Measurements from ENCODE around the gene SULT1C2.
"Not testable (repeated sequence)": the region's sequence is repeated elsewhere in the genome, so short reads cannot be mapped to it uniquely, and the experiment has no call there.

The SULT1C2 gene

DNA sequence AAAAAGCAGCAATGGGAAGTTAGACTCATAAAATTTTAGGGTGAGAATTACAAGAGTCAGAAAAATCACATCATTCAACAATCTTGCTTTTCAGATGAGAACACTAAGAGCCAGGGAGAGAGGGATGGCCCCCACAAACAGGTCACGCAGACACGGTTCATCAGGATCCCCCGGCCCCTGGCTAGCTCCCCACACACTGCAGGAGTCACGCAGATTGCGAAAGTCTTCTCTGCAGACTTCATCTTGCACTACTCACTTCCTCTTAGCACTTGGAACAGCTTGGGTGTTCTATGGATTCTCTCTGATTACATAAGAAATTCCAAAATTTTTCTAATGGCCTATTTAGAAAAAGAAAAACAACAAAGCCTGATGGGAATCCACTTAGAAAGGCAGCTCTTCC lies 21.6 kb upstream of the SULT1C2 start:
- no peak overlapping the region for H3K9ac ChIP-seq (ENCODE audit: low read length)
- H3K27ac ChIP-seq (ENCODE audit: low read depth, low read length) = no peak overlapping the region
- H3K4me1 ChIP-seq (ENCODE audit: control insufficient read depth, insufficient read depth, low read length) = no peaks in the 10 kb centered on the region
- H3K9me3 ChIP-seq (ENCODE audit: control insufficient read depth, insufficient read depth, low read depth, low read length) = peaks cover 4% of the 10 kb centered on the region; the same call in 1 of the 2 replicates
- no peak overlapping the region for H3K4me3 ChIP-seq (ENCODE audit: low read depth, low read length)
- no peaks in the 10 kb centered on the region for H3K36me3 ChIP-seq (ENCODE audit: control insufficient read depth, insufficient read depth, low read length)
- no peaks in the 10 kb centered on the region for H3K27me3 ChIP-seq (ENCODE audit: control insufficient read depth, insufficient read depth, low read length)

DNA sequence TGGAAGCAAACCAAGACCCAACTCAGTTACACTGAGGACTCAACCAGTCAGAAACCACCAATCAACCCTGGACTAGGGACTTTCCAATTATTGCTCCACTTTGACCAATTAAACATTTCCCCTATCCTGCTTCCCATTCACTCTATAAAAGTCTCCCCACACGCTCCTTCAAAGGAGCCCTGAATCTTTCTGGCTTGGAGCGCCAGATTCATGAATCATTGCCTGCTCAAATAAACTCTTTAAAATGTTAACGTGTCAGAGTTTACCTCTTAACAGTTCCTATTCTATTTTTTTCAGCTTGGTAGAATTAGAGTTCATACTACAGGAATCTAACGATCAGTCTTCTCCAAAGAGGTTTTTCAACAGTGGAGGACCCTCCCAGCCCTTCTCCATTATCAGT lies 20.7 kb upstream of the SULT1C2 start:
- no peaks in the 10 kb centered on the region for H3K36me3 ChIP-seq (ENCODE audit: control insufficient read depth, insufficient read depth, low read length)
- H3K27ac ChIP-seq (ENCODE audit: low read depth, low read length) = no peak overlapping the region
- H3K4me3 ChIP-seq (ENCODE audit: low read depth, low read length) = no peak overlapping the region
- H3K27me3 ChIP-seq (ENCODE audit: control insufficient read depth, insufficient read depth, low read length) = no peaks in the 10 kb centered on the region
- no peaks in the 10 kb centered on the region for H3K9me3 ChIP-seq (ENCODE audit: control insufficient read depth, insufficient read depth, low read depth, low read length)
- no peaks in the 10 kb centered on the region for H3K4me1 ChIP-seq (ENCODE audit: control insufficient read depth, insufficient read depth, low read length)
- no peak overlapping the region for H3K9ac ChIP-seq (ENCODE audit: low read length)

DNA sequence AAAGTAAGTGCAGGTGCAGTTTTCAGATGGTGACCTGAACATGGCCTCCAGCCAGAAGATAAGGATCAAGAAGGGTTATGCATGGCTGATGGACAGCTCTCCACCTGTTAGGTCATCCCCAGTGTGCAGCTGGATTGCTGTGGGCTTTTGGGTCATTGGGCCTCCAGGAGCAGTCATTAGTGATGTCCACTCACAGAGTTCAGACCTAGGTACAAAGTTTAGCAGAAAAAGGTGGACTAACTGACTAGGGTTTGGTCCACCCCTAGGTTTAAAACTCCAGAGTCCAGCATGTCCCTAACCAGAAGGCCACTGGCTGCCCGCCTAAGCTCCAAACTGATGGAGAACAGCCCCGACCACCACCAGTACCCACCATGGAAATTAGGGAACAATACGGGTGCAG lies 18.3 kb upstream of the SULT1C2 start:
- no peak overlapping the region for H3K9ac ChIP-seq (ENCODE audit: low read length)
- no peak overlapping the region for H3K4me3 ChIP-seq (ENCODE audit: low read depth, low read length)
- no peaks in the 10 kb centered on the region for H3K4me1 ChIP-seq (ENCODE audit: control insufficient read depth, insufficient read depth, low read length)
- H3K9me3 ChIP-seq (ENCODE audit: control insufficient read depth, insufficient read depth, low read depth, low read length) = no peaks in the 10 kb centered on the region
- no peaks in the 10 kb centered on the region for H3K27me3 ChIP-seq (ENCODE audit: control insufficient read depth, insufficient read depth, low read length)
- no peaks in the 10 kb centered on the region for H3K36me3 ChIP-seq (ENCODE audit: control insufficient read depth, insufficient read depth, low read length)
- H3K27ac ChIP-seq (ENCODE audit: low read depth, low read length) = no peak overlapping the region

DNA sequence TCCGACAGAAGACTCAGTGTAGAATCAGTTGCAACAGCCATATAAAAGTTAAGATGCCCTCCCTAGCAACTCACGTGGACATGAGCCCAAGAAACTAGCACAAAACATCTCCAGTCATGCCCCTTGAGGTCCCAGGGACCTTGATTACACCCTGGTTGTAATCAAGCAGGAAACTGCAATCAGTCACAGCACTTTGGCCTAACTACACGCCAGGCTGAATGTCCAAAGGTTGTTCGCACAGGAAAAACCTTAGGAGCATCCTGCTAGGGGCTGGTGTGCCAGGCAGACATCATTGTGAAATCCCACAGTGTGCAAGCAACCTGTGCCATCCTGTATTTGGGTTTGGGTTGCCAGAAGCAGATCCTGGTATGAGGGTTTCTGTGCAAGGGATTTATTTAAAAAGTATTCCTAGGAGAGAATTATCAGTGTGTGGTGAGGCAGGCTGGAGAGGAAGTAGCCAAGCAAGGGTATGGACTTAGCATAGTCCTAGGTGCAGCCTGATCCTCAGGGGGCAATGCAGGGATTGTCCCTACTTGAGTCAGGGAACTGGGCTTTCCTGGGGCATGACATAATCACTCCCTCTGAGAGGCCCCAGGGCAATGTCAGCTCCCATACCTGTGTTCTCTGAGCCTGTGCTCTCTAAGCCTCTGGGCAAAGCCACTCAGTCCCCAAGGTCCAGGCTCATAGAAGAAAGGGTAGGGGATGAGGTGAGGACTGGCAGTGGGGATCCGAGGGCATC lies 17.8 kb upstream of the SULT1C2 start:
- no peak overlapping the region for H3K9ac ChIP-seq (ENCODE audit: low read length)
- H3K4me1 ChIP-seq (ENCODE audit: control insufficient read depth, insufficient read depth, low read length) = no peaks in the 10 kb centered on the region
- H3K27me3 ChIP-seq (ENCODE audit: control insufficient read depth, insufficient read depth, low read length) = no peaks in the 10 kb centered on the region
- no peaks in the 10 kb centered on the region for H3K9me3 ChIP-seq (ENCODE audit: control insufficient read depth, insufficient read depth, low read depth, low read length)
- H3K36me3 ChIP-seq (ENCODE audit: control insufficient read depth, insufficient read depth, low read length) = no peaks in the 10 kb centered on the region
- no peak overlapping the region for H3K4me3 ChIP-seq (ENCODE audit: low read depth, low read length)
- no peak overlapping the region for H3K27ac ChIP-seq (ENCODE audit: low read depth, low read length)

DNA sequence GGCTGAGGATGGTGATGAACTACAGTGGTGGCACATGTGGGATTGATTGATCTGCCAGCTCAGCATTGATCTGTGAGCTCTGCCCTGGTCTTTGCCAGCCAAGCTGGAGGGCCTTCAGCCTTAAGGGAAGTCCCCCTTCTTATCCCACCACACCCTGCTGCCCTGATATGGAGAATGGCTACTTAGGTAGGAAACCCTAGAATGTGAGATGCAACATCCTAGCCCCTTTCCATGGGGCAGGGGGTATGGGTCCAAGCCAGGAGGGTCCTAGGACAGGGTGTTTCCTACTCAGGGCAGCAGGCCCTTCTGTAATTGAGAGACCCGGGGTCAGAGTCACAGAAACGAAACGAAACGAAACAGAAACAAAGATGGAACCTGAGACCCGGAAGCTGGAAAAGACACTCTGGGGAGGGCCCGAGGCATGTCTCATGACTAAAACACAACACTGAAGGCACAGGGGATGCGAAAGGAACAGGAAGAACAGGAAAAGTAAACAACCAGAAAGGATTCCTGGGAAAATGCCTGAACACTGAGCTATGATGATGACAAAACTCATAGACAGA lies 16.9 kb upstream of the SULT1C2 start:
- Histone ChIP-seq H3K36me3 (ENCODE audit: control insufficient read depth, insufficient read depth, low read length) (no peaks in the 10 kb centered on the region), H3K9ac (ENCODE audit: low read length) (no peak overlapping the region), H3K4me1 (ENCODE audit: control insufficient read depth, insufficient read depth, low read length) (no peaks in the 10 kb centered on the region), H3K27ac (ENCODE audit: low read depth, low read length) (no peak overlapping the region), H3K27me3 (ENCODE audit: control insufficient read depth, insufficient read depth, low read length) (no peaks in the 10 kb centered on the region), H3K4me3 (ENCODE audit: low read depth, low read length) (no peak overlapping the region), H3K9me3 (ENCODE audit: control insufficient read depth, insufficient read depth, low read depth, low read length) (no peaks in the 10 kb centered on the region)

DNA sequence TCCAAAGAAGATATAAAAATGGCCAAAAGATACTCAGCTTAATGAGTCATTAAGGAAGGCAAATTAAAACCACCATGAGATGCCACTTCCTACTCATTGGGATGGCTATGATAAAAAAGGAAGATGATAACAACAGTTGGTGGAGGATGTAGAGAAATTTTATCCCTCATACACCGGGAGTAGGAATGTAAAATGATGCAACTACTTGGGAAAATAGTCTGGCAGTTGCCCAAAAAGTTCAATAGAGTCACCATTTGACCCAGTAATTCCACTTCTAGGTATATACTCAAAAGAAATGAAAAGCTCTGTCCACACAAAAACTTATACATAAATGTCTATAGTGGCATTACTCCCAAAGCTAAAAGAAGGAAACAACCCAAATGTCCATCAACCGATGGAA lies 10.1 kb upstream of the SULT1C2 start:
- Histone ChIP-seq H3K4me1 (ENCODE audit: control insufficient read depth, insufficient read depth, low read length) (no peaks in the 10 kb centered on the region), H3K36me3 (ENCODE audit: control insufficient read depth, insufficient read depth, low read length) (no peaks in the 10 kb centered on the region), H3K4me3 (ENCODE audit: low read depth, low read length) (no peak overlapping the region), H3K9ac (ENCODE audit: low read length) (no peak overlapping the region), H3K9me3 (ENCODE audit: control insufficient read depth, insufficient read depth, low read depth, low read length) (0 out of 2 replicates have a peak, but pooled peaks cover 3% of the 10 kb centered on the region), H3K27ac (ENCODE audit: low read depth, low read length) (no peak overlapping the region), H3K27me3 (ENCODE audit: control insufficient read depth, insufficient read depth, low read length) (no peaks in the 10 kb centered on the region)

DNA sequence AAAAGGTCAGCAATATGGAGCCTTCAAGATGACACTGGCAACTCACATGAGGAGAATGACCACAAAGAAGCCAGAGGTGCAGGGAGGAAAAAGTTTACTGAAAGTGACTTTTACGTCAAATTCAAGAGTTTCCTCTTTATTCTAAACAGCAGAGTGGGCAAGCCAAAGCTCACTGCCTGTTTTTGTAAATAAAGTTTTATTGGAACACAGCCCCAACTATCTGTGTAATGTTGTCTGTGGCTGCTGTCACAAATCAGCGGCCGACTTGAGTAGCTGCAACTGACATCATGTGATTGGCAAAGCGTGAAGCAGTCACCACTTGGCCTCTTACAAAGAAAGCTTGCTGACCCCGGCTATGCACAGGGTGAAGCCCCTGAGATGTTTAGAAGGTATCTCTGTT lies 9.2 kb upstream of the SULT1C2 start:
- H3K9ac ChIP-seq (ENCODE audit: low read length) = no peak overlapping the region
- H3K27me3 ChIP-seq (ENCODE audit: control insufficient read depth, insufficient read depth, low read length) = no peaks in the 10 kb centered on the region
- H3K36me3 ChIP-seq (ENCODE audit: control insufficient read depth, insufficient read depth, low read length) = no peaks in the 10 kb centered on the region
- no peaks in the 10 kb centered on the region for H3K4me1 ChIP-seq (ENCODE audit: control insufficient read depth, insufficient read depth, low read length)
- 0 out of 2 replicates have a peak, but pooled peaks cover 4% of the 10 kb centered on the region for H3K9me3 ChIP-seq (ENCODE audit: control insufficient read depth, insufficient read depth, low read depth, low read length)
- H3K4me3 ChIP-seq (ENCODE audit: low read depth, low read length) = no peak overlapping the region
- H3K27ac ChIP-seq (ENCODE audit: low read depth, low read length) = no peak overlapping the region

DNA sequence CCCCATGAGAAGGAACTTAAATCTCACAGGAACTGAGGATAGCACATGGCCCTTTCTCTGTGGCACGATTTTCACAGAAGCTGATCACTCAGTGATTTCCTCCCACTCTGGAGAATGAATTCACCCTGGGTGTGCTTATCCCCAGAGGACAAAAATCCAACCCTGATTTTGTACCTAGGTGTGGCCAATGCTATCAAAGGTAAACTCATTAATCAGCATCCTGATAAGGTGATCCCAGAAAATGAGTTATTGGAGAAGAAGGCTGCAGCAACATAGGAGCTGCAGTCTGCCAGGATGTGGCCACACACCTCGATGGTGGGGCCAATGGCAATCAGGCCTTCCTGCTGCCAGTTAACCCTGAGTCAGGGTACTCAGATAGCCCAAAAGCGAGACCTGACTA lies 8.2 kb upstream of the SULT1C2 start:
- Histone ChIP-seq H3K9me3 (ENCODE audit: control insufficient read depth, insufficient read depth, low read depth, low read length) (0 out of 2 replicates have a peak, but pooled peaks cover 4% of the 10 kb centered on the region), H3K4me3 (ENCODE audit: low read depth, low read length) (no peak overlapping the region), H3K9ac (ENCODE audit: low read length) (no peak overlapping the region), H3K36me3 (ENCODE audit: control insufficient read depth, insufficient read depth, low read length) (no peaks in the 10 kb centered on the region), H3K27me3 (ENCODE audit: control insufficient read depth, insufficient read depth, low read length) (no peaks in the 10 kb centered on the region), H3K27ac (ENCODE audit: low read depth, low read length) (no peak overlapping the region), H3K4me1 (ENCODE audit: control insufficient read depth, insufficient read depth, low read length) (no peaks in the 10 kb centered on the region)

DNA sequence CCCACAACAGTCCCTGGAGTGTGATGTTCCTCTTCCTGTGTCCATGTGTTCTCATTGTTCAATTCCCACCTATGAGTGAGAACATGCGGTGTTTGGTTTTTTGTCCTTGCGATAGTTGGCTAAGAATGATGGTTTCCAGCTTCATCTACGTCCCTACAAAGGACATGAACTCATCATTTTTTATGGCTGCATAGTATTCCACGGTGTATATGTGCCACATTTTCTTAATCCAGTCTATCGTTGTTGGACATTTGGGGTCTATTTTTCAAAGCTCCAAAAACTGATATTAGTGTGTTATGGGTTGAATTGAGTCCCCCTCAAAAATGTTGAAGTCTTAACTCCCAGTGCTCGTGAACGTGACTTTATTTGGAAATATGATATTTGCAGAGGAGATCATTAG lies 4.1 kb upstream of the SULT1C2 start:
- not testable (repeated sequence) for H3K27ac ChIP-seq (ENCODE audit: low read depth, low read length); H3K9ac ChIP-seq (ENCODE audit: low read length); H3K9me3 ChIP-seq (ENCODE audit: control insufficient read depth, insufficient read depth, low read depth, low read length); H3K36me3 ChIP-seq (ENCODE audit: control insufficient read depth, insufficient read depth, low read length); H3K27me3 ChIP-seq (ENCODE audit: control insufficient read depth, insufficient read depth, low read length); H3K4me3 ChIP-seq (ENCODE audit: low read depth, low read length)
- H3K4me1 ChIP-seq (ENCODE audit: control insufficient read depth, insufficient read depth, low read length) = peaks cover 13% of the 10 kb centered on the region

DNA sequence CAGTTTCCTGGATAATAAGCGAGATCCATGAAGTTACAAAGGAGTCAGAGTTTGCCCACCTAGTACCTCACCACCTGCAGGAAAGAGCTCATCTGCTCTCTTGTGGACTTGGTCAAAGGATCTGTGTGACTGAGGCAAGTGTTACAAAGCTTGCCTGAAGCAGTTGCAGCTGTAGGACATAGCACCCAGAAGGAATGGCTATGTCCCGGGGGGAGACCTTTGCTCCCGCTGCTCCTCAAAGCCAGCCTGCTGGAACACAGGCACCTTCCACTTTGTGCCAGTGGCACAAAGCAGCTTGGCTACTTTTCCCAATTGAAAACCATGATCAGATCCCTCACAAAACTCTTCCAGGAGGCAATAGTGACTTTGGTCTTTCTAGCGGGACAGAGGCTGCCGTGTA lies 3.1 kb upstream of the SULT1C2 start:
- no peak overlapping the region for H3K4me3 ChIP-seq (ENCODE audit: low read depth, low read length)
- H3K27me3 ChIP-seq (ENCODE audit: control insufficient read depth, insufficient read depth, low read length) = no peaks in the 10 kb centered on the region
- no peak overlapping the region for H3K9ac ChIP-seq (ENCODE audit: low read length)
- peaks cover 13% of the 10 kb centered on the region for H3K4me1 ChIP-seq (ENCODE audit: control insufficient read depth, insufficient read depth, low read length)
- H3K27ac ChIP-seq (ENCODE audit: low read depth, low read length) = no peak overlapping the region
- H3K36me3 ChIP-seq (ENCODE audit: control insufficient read depth, insufficient read depth, low read length) = no peaks in the 10 kb centered on the region
- 0 out of 2 replicates have a peak, but pooled peaks cover 4% of the 10 kb centered on the region for H3K9me3 ChIP-seq (ENCODE audit: control insufficient read depth, insufficient read depth, low read depth, low read length)

DNA sequence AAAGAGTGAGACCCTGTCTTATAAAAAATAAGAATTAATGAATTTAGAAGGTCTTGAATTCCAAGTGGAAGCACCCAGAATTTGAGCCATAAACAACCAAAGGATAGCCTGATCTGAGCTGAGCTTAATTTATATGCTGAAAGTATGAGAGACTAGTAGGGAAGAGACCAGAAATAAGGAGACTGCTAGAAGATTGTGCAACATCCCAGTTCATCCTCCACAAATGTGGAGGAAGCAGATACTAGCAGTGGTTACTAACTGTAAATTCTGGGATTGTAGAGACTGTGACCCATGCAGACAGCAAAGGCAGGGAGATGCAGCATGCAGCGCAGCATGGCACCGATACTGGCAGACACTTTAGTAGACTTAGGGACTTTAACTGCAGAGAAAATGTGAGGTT lies 1.5 kb upstream of the SULT1C2 start:
- H3K36me3 ChIP-seq (ENCODE audit: control insufficient read depth, insufficient read depth, low read length) = no peaks in the 10 kb centered on the region
- H3K4me1 ChIP-seq (ENCODE audit: control insufficient read depth, insufficient read depth, low read length) = peaks cover 13% of the 10 kb centered on the region
- H3K9me3 ChIP-seq (ENCODE audit: control insufficient read depth, insufficient read depth, low read depth, low read length) = 0 out of 2 replicates have a peak, but pooled peaks cover 4% of the 10 kb centered on the region
- H3K9ac ChIP-seq (ENCODE audit: low read length) = no peak overlapping the region
- H3K4me3 ChIP-seq (ENCODE audit: low read depth, low read length) = no peak overlapping the region
- no peaks in the 10 kb centered on the region for H3K27me3 ChIP-seq (ENCODE audit: control insufficient read depth, insufficient read depth, low read length)
- H3K27ac ChIP-seq (ENCODE audit: low read depth, low read length) = no peak overlapping the region

All from HUES6 (cell line).